ENCODE measurements around the gene LTV1.

The LTV1 gene

GRCh38 chr6:143896126-143896860, 53.2 kb downstream of the LTV1 start:
- DNase-seq: no peak

GRCh38 chr6:143900358-143900757, 57.2 kb downstream of the LTV1 start:
- DNase-seq: no peak

- no peak for DNase-seq
These were observed 59.0 kb downstream of the LTV1 start for GRCh38 chr6:143901885-143902750.

GRCh38 chr6:143902827-143903226, 59.7 kb downstream of the LTV1 start:
- no peak for DNase-seq

- DNase-seq: no peak
These were observed 67.9 kb downstream of the LTV1 start for GRCh38 chr6:143911028-143911427.

GRCh38 chr6:143912671-143913070, 69.5 kb downstream of the LTV1 start:
- no peak for DNase-seq
